HepG2 (cell line): ENCODE measurements around the gene SYT7. TPM values are rescaled to one million over a fixed set of nuclear protein-coding genes. Genes with fewer than 3 reads are reported as not detected.
A peak's percentile ranks its signal among the peaks of the same experiment; 100 is the strongest.

Source experiments
- CAMTA2 ChIP-seq: sonication (generic); formaldehyde crosslinking; IDR thresholded peaks from 2 replicates; pipeline ENCODE4 v1.4.0; 2020; ENCODE audit warnings: mild to moderate bottlenecking, missing genetic modification reagents, borderline replicate concordance
- EP300 ChIP-seq, 3 experiments: sonication (generic) in 1 of 3; formaldehyde crosslinking in 1 of 3; IDR thresholded peaks; 2 replicates each; pipeline versions ENCODE4 v1.5.1 to v1.6.1; 2011 to 2020; ENCODE audit warnings: low read depth in 2 of 3, low read length in 2 of 3, borderline replicate concordance in 1 of 3, improper control_type of control experiment in 1 of 3, mild to moderate bottlenecking in 1 of 3, missing genetic modification reagents in 1 of 3, moderate library complexity in 1 of 3
- GATA4 ChIP-seq: sonication (generic); IDR thresholded peaks from 2 replicates; pipeline ENCODE4 v1.6.1; 2016; ENCODE audit warnings: antibody characterized with exemption, low read depth, borderline replicate concordance
- IRF2 ChIP-seq: IDR thresholded peaks from 2 replicates; pipeline ENCODE4 v1.6.1; 2018; ENCODE audit warnings: missing genetic modification reagents, missing compliant biosample characterization
- KAT7 ChIP-seq: IDR thresholded peaks from 2 replicates; pipeline ENCODE4 v1.6.1; 2018; ENCODE audit warnings: borderline replicate concordance, missing compliant biosample characterization
- KMT2A ChIP-seq: sonication (generic); formaldehyde crosslinking; IDR thresholded peaks from 2 replicates; pipeline ENCODE4 v1.4.0; 2020; ENCODE audit warnings: missing genetic modification reagents
- NR2F1 ChIP-seq, 2 experiments: fragments of 450-650 bp in 1 of 2; formaldehyde crosslinking in 1 of 2; IDR thresholded peaks; 2 replicates each; pipeline versions ENCODE4 v1.5.0 to v1.6.1; 2016 to 2020; ENCODE audit warnings: mild to moderate bottlenecking in 1 of 2, missing compliant biosample characterization in 1 of 2, missing genetic modification reagents in 1 of 2, moderate library complexity in 1 of 2
- PCBP2 ChIP-seq: fragments of 200-400 bp; formaldehyde crosslinking; optimal IDR thresholded peaks from 2 replicates; pipeline ENCODE3; 2018; ENCODE audit warnings: low read length, low read depth; ENCODE audit not compliant: poor library complexity, severe bottlenecking
- RFX1 ChIP-seq: fragments of 450-650 bp; IDR thresholded peaks from 2 replicates; pipeline ENCODE4 v1.6.1; 2017
- SMAD3 ChIP-seq: sonication (generic); formaldehyde crosslinking; IDR thresholded peaks from 2 replicates; pipeline ENCODE4 v1.4.0; 2020; ENCODE audit warnings: missing genetic modification reagents
- SP2 ChIP-seq: sonication (generic); formaldehyde crosslinking; IDR thresholded peaks from 2 replicates; pipeline ENCODE4 v1.5.1; 2020; ENCODE audit warnings: mild to moderate bottlenecking, missing genetic modification reagents
- TCF7L2 ChIP-seq: IDR thresholded peaks from 2 replicates; pipeline ENCODE4 v1.6.1; 2011; ENCODE audit warnings: mild to moderate bottlenecking, low read depth, low read length, moderate library complexity
- ZNF251 ChIP-seq: sonication (generic); formaldehyde crosslinking; IDR thresholded peaks from 2 replicates; pipeline ENCODE4 v1.9.0; 2021; ENCODE audit warnings: mild to moderate bottlenecking, missing genetic modification reagents
- ZNF777 ChIP-seq: sonication (generic); formaldehyde crosslinking; IDR thresholded peaks from 2 replicates; pipeline ENCODE4 v1.4.0; 2020; ENCODE audit warnings: missing genetic modification reagents
- polyA plus RNA-seq, 8 experiments: library from polyadenylated mRNA; depleted of rRNA in 3 of 8; stranded (reverse) in 7 of 8; unstranded in 1 of 8; fragments of >200 nt; fragmentation: Illumina TruSeq in 4 of 8; extraction: Trizol in 4 of 8; gene quantifications; 2 replicates each; pipeline versions ENCODE4 v1.2.1 to v1.2.3, GENCODE V29; 2011 to 2016; ENCODE audit warnings: low read depth in 4 of 8, missing spikeins in 1 of 8, mixed read lengths in 1 of 8; ENCODE audit not compliant: insufficient read depth in 1 of 8
- total RNA-seq, 5 experiments: library from RNA; depleted of rRNA; stranded (reverse); fragments of >200 nt; fragmentation: Illumina TruSeq; extraction: Trizol; gene quantifications; 2 replicates each; pipeline ENCODE4 v1.2.3, GENCODE V29; 2016; ENCODE audit warnings: low read depth in 1 of 5
- TF ChIP-seq, protein P1 (sequence below): sonication (generic); formaldehyde crosslinking; IDR thresholded peaks from 2 replicates; pipeline ENCODE4 v1.5.1; 2020; ENCODE audit warnings: mild to moderate bottlenecking, missing genetic modification reagents, borderline replicate concordance
- TF ChIP-seq, protein P2 (sequence below), 2 experiments: IDR thresholded peaks; 2 replicates each; pipeline ENCODE4 v1.6.1; 2011 to 2012; ENCODE audit warnings: low read length in 2 of 2, borderline replicate concordance in 1 of 2, low read depth in 1 of 2, mild to moderate bottlenecking in 1 of 2, moderate library complexity in 1 of 2
- TF ChIP-seq, protein P3 (sequence below): sonication (generic); formaldehyde crosslinking; IDR thresholded peaks from 2 replicates; pipeline ENCODE4 v1.4.0; 2020; ENCODE audit warnings: missing genetic modification reagents
- TF ChIP-seq, protein P4 (sequence below): sonication (generic); formaldehyde crosslinking; IDR thresholded peaks from 2 replicates; pipeline ENCODE4 v1.4.0; 2020; ENCODE audit warnings: missing genetic modification reagents
- TF ChIP-seq, protein P5 (sequence below): sonication (generic); formaldehyde crosslinking; IDR thresholded peaks from 2 replicates; pipeline ENCODE4 v1.9.0; 2021; ENCODE audit warnings: missing genetic modification reagents, borderline replicate concordance

SYT7 gene
- total and polyA plus RNA-seq, 2 of the 13 experiments (the other 11 are each of a cell fraction or from before 2014, with no cell fraction given), result 1.4 to 4.4 TPM

DNA sequence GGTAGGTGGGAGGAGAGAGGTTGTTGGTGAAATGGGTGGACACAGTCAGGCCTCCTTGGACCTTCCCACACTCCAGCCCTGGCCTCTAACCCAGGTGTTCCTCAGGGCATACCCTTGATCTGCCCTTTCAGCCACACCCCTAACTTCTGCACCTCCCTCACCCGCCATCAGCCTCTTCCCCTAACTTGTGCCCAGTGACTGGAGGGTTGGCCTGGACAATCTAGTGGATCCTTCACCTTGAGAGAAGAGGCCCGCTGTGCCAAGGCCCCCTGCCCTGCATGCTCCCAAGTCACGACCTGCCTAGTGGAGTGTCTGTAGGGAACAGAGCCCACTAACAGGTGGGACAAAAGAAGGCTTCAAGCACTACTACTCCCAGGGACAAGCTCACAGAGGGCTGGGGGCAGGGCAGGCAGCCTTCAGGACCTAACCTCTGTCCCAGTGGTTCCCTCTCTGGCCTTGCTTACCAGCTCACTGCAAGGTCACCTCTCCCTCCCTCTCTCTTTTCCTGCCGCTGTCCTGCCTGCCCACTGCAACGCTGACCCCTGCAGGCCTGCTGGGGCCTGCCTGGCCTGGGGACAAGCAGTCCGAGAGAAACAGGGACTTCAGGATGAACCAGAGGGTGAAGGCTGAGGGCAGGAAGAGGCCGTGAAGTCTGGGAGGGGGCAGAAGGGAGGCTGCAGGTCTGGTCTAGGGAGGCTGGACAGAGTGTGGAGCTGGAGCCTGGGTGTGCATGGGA lies 3.3 kb downstream of the SYT7 start (continued):
- TF ChIP-seq EP300 (IDR thresholded peaks at IDR 0.05; ENCODE audit: low read depth in 2 of 2, low read length in 2 of 2) (no peak), EP300 (CRISPR knock-in tag; IDR thresholded peaks at IDR 0.05; ENCODE audit: borderline replicate concordance) (no peak), KAT7 (CRISPR knock-in tag) (0 out of 2 replicates have a peak, but pooled peaks have one; percentile 58), SP2 (CRISPR knock-in tag) (no peak), ZNF251 (CRISPR knock-in tag) (no peak), CAMTA2 (CRISPR knock-in tag) (no peak), SMAD3 (CRISPR knock-in tag) (peak; percentile 87), GATA4 (no peak), NR2F1 (CRISPR knock-in tag; IDR thresholded peaks at IDR 0.05) (peak; percentile 35 to 57; a peak in 2 of 4 replicates), TCF7L2 (no peak), PCBP2 (no peak), KMT2A (CRISPR knock-in tag) (no peak), IRF2 (CRISPR knock-in tag) (peak; percentile 47; the same call in 1 of the 2 replicates), RFX1 (no peak), ZNF777 (CRISPR knock-in tag) (peak; percentile 42; the same call in 1 of the 2 replicates)
- TF ChIP-seq, protein P1, sequence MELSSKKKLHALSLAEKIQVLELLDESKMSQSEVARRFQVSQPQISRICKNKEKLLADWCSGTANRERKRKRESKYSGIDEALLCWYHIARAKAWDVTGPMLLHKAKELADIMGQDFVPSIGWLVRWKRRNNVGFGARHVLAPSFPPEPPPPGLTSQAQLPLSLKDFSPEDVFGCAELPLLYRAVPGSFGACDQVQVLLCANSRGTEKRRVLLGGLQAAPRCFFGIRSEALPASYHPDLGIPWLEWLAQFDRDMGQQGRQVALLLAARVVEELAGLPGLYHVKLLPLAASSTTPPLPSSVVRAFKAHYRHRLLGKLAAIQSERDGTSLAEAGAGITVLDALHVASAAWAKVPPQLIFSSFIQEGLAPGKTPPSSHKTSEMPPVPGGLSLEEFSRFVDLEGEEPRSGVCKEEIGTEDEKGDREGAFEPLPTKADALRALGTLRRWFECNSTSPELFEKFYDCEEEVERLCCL, result no peak
- TF ChIP-seq, protein P2, sequence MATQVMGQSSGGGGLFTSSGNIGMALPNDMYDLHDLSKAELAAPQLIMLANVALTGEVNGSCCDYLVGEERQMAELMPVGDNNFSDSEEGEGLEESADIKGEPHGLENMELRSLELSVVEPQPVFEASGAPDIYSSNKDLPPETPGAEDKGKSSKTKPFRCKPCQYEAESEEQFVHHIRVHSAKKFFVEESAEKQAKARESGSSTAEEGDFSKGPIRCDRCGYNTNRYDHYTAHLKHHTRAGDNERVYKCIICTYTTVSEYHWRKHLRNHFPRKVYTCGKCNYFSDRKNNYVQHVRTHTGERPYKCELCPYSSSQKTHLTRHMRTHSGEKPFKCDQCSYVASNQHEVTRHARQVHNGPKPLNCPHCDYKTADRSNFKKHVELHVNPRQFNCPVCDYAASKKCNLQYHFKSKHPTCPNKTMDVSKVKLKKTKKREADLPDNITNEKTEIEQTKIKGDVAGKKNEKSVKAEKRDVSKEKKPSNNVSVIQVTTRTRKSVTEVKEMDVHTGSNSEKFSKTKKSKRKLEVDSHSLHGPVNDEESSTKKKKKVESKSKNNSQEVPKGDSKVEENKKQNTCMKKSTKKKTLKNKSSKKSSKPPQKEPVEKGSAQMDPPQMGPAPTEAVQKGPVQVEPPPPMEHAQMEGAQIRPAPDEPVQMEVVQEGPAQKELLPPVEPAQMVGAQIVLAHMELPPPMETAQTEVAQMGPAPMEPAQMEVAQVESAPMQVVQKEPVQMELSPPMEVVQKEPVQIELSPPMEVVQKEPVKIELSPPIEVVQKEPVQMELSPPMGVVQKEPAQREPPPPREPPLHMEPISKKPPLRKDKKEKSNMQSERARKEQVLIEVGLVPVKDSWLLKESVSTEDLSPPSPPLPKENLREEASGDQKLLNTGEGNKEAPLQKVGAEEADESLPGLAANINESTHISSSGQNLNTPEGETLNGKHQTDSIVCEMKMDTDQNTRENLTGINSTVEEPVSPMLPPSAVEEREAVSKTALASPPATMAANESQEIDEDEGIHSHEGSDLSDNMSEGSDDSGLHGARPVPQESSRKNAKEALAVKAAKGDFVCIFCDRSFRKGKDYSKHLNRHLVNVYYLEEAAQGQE (IDR thresholded peaks at IDR 0.05; ENCODE audit: borderline replicate concordance in 1 of 2, low read depth in 1 of 2, low read length in 2 of 2), result peak; percentile 8 to 29; a peak in 1 of 4 replicates
- TF ChIP-seq, protein P3, sequence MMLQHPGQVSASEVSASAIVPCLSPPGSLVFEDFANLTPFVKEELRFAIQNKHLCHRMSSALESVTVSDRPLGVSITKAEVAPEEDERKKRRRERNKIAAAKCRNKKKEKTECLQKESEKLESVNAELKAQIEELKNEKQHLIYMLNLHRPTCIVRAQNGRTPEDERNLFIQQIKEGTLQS (CRISPR knock-in tag), result no peak
- TF ChIP-seq, protein P4, sequence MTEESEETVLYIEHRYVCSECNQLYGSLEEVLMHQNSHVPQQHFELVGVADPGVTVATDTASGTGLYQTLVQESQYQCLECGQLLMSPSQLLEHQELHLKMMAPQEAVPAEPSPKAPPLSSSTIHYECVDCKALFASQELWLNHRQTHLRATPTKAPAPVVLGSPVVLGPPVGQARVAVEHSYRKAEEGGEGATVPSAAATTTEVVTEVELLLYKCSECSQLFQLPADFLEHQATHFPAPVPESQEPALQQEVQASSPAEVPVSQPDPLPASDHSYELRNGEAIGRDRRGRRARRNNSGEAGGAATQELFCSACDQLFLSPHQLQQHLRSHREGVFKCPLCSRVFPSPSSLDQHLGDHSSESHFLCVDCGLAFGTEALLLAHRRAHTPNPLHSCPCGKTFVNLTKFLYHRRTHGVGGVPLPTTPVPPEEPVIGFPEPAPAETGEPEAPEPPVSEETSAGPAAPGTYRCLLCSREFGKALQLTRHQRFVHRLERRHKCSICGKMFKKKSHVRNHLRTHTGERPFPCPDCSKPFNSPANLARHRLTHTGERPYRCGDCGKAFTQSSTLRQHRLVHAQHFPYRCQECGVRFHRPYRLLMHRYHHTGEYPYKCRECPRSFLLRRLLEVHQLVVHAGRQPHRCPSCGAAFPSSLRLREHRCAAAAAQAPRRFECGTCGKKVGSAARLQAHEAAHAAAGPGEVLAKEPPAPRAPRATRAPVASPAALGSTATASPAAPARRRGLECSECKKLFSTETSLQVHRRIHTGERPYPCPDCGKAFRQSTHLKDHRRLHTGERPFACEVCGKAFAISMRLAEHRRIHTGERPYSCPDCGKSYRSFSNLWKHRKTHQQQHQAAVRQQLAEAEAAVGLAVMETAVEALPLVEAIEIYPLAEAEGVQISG (CRISPR knock-in tag), result peak; percentile 65
- TF ChIP-seq, protein P5, sequence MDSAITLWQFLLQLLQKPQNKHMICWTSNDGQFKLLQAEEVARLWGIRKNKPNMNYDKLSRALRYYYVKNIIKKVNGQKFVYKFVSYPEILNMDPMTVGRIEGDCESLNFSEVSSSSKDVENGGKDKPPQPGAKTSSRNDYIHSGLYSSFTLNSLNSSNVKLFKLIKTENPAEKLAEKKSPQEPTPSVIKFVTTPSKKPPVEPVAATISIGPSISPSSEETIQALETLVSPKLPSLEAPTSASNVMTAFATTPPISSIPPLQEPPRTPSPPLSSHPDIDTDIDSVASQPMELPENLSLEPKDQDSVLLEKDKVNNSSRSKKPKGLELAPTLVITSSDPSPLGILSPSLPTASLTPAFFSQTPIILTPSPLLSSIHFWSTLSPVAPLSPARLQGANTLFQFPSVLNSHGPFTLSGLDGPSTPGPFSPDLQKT (CRISPR knock-in tag), result no peak
